Measurements from ENCODE around the gene RPL5. TPM values are rescaled to one million over a fixed set of nuclear protein-coding genes. Genes with fewer than 3 reads are reported as not detected.

Gene RPL5
- total RNA-seq, 1 experiment from 2014 or later = 1,480 TPM

DNA sequence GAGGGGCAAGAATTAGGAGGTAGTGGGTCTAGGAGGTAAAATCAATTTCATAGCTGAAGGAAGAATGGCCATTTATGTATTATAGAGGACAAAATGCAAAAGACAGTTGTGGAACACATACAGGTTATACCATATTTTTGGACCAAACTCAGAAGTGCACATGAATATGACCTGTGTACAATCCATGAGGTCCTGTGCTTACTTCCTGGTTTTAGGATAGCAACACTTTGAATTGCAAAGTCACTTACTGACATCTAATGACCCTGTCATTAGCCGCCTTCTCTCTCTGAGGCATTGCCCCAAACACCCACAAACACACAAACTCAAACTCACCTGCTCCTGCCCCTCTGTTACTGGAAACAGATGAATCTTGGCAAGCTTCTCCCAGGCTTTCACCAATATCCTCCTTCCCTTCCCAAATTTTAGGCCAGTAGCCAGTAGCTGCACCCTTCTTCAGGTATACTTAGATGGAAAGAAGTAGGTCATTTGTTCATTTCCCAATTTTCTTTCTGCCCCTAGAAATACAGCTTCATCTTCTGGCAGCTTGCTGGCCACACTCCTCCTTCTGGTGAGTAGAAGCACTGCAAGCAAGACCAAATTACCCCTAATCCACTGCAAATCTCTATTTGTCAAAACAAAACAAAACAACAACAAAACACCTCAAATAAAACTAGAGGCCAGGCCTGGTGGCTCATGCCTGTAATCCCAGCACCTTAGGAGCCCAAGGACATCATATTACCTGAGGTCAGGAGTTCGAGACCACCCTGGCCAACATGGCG is 13.7 kb upstream of the RPL5 start:
- no peak overlapping the region for H3K9ac ChIP-seq (ENCODE audit: low read length)
- no peak overlapping the region for H3K4me3 ChIP-seq (replicated peaks in 1 of 2; ENCODE audit: low read depth in 1 of 2, low read length in 2 of 2)
- CTCF ChIA-PET = interaction anchor here (0.6 to 3.8 kb wide), 12 partner anchors 9 to 822 kb away, joined by 3 to 38 read pairs (median 6); partner anchors contain the start of genes EVI5 and RPL5
- H3K9me2 ChIP-seq (ENCODE audit: insufficient read depth) = 0 out of 2 replicates have a peak, but pooled peaks cover 2% of the 10 kb centered on the region
- no peak overlapping the region for H3K27ac ChIP-seq (ENCODE audit: low read depth, low read length)
- ATAC-seq (peak; percentile 79), DNase-seq (ENCODE audit: low read depth, low spot score) (peak; percentile 36)
- POLR2A ChIA-PET = interaction anchor here (3.1 kb wide), 1 partner anchor 14 kb away, joined by 11 read pairs; the partner anchor contains the start of gene RPL5
- RAD21 ChIA-PET (ENCODE audit: low non-redundant PET in 1 of 2, low total read pairs in 2 of 2, uncharacterized antibody in 2 of 2, unreplicated experiment in 2 of 2) = interaction anchor here (0.9 to 1.5 kb wide), 4 partner anchors 69 to 508 kb away, joined by 3 to 8 read pairs (median 6); no protein-coding TSS in a partner anchor
- H2AFZ ChIP-seq (ENCODE audit: low read depth, low read length, poor library complexity, severe bottlenecking) = peak overlapping the region; percentile 85
- H4K20me1 ChIP-seq (ENCODE audit: insufficient read depth) = no peaks in the 10 kb centered on the region
- H3K4me2 ChIP-seq (ENCODE audit: low read length) = no peak overlapping the region
- no peaks in the 10 kb centered on the region for H3K79me2 ChIP-seq (ENCODE audit: insufficient read depth, low read length)
- H3K4me1 ChIP-seq (ENCODE audit: control insufficient read depth in 1 of 2, insufficient read depth in 2 of 2, low read length in 2 of 2) = peaks cover 0 to 15% of the 10 kb centered on the region in 2 experiments; a peak in 1 of 4 replicates
- intact Hi-C loops (cut with micrococcal nuclease) = loop anchor here (1.0 to 5.0 kb wide), 3 partner anchors 69 to 821 kb away; no protein-coding TSS in a partner anchor
- no peaks in the 10 kb centered on the region for H3K27me3 ChIP-seq (ENCODE audit: insufficient read depth, low read length)
- H3K36me3 ChIP-seq (ENCODE audit: control insufficient read depth in 1 of 2, insufficient read depth in 2 of 2, low read length in 2 of 2) = no peaks in the 10 kb centered on the region
- no TSS peak for BruUV-seq (replicated peaks)
- TF ChIP-seq, protein P1, sequence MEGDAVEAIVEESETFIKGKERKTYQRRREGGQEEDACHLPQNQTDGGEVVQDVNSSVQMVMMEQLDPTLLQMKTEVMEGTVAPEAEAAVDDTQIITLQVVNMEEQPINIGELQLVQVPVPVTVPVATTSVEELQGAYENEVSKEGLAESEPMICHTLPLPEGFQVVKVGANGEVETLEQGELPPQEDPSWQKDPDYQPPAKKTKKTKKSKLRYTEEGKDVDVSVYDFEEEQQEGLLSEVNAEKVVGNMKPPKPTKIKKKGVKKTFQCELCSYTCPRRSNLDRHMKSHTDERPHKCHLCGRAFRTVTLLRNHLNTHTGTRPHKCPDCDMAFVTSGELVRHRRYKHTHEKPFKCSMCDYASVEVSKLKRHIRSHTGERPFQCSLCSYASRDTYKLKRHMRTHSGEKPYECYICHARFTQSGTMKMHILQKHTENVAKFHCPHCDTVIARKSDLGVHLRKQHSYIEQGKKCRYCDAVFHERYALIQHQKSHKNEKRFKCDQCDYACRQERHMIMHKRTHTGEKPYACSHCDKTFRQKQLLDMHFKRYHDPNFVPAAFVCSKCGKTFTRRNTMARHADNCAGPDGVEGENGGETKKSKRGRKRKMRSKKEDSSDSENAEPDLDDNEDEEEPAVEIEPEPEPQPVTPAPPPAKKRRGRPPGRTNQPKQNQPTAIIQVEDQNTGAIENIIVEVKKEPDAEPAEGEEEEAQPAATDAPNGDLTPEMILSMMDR (IDR thresholded peaks at IDR 0.05 in 2 of 3, conservative IDR thresholded peaks at IDR 0.05 in 1 of 3; ENCODE audit: borderline replicate concordance in 1 of 3, insufficient read depth in 1 of 3, low read depth in 2 of 3, low read length in 2 of 3) = peak; percentile 63 to 78 (median 73)
- TF ChIP-seq RAD21 (IDR thresholded peaks at IDR 0.05; ENCODE audit: low read depth) (peak; percentile 61), POLR2A (IDR thresholded peaks at IDR 0.05; ENCODE audit: borderline replicate concordance, extremely low read depth, insufficient read depth, insufficient read length) (no peak)
- H3K9me3 ChIP-seq (ENCODE audit: control insufficient read depth in 1 of 2, insufficient read depth in 1 of 2, low read depth in 1 of 2, low read length in 2 of 2) = no peaks in the 10 kb centered on the region

DNA sequence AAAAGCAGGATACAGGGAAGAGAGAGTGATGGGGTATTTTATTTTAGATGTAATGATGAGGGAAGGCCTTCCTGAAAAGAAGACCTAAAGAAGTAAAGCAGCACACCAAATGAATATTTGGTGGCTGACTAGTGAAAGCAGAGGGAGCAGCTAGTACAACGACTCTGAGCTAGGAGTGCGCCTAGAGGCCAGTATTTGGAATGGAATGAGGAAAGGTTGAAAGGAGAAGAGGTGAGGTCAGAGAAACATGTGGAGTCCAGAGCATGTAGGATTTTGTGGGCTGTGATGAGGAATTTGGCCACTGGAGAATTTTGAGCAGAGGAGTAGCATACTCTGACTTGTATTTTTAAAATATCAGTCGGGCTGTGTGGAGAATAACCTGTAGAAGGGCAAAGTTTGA is 11.8 kb upstream of the RPL5 start:
- 0 out of 2 replicates have a peak, but pooled peaks have one; percentile 50 for ATAC-seq
- no peaks in the 10 kb centered on the region for H4K20me1 ChIP-seq (ENCODE audit: insufficient read depth)
- no peaks in the 10 kb centered on the region for H3K9me3 ChIP-seq (ENCODE audit: control insufficient read depth in 1 of 2, insufficient read depth in 1 of 2, low read depth in 1 of 2, low read length in 2 of 2)
- TF ChIP-seq POLR2AphosphoS5 (IDR thresholded peaks at IDR 0.05; ENCODE audit: low read depth, low read length) (no peak), RAD21 (IDR thresholded peaks at IDR 0.05; ENCODE audit: low read depth) (no peak), EGR1 (IDR thresholded peaks at IDR 0.05; ENCODE audit: low read depth) (no peak), CBX3 (IDR thresholded peaks at IDR 0.05; ENCODE audit: low read depth) (no peak), EZH2 (IDR thresholded peaks at IDR 0.05) (no peak), SIN3A (IDR thresholded peaks at IDR 0.05; ENCODE audit: low read depth) (no peak), SP1 (IDR thresholded peaks at IDR 0.05; ENCODE audit: low read depth) (no peak), FOSL1 (IDR thresholded peaks at IDR 0.05; ENCODE audit: low read depth) (no peak), JUND (IDR thresholded peaks at IDR 0.05) (no peak), EZH2phosphoT487 (IDR thresholded peaks at IDR 0.05; ENCODE audit: borderline replicate concordance) (no peak)
- TF ChIP-seq, protein P2, sequence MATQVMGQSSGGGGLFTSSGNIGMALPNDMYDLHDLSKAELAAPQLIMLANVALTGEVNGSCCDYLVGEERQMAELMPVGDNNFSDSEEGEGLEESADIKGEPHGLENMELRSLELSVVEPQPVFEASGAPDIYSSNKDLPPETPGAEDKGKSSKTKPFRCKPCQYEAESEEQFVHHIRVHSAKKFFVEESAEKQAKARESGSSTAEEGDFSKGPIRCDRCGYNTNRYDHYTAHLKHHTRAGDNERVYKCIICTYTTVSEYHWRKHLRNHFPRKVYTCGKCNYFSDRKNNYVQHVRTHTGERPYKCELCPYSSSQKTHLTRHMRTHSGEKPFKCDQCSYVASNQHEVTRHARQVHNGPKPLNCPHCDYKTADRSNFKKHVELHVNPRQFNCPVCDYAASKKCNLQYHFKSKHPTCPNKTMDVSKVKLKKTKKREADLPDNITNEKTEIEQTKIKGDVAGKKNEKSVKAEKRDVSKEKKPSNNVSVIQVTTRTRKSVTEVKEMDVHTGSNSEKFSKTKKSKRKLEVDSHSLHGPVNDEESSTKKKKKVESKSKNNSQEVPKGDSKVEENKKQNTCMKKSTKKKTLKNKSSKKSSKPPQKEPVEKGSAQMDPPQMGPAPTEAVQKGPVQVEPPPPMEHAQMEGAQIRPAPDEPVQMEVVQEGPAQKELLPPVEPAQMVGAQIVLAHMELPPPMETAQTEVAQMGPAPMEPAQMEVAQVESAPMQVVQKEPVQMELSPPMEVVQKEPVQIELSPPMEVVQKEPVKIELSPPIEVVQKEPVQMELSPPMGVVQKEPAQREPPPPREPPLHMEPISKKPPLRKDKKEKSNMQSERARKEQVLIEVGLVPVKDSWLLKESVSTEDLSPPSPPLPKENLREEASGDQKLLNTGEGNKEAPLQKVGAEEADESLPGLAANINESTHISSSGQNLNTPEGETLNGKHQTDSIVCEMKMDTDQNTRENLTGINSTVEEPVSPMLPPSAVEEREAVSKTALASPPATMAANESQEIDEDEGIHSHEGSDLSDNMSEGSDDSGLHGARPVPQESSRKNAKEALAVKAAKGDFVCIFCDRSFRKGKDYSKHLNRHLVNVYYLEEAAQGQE (IDR thresholded peaks at IDR 0.05; ENCODE audit: low read depth) = no peak
- TF ChIP-seq, protein P3, sequence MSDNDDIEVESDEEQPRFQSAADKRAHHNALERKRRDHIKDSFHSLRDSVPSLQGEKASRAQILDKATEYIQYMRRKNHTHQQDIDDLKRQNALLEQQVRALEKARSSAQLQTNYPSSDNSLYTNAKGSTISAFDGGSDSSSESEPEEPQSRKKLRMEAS (IDR thresholded peaks at IDR 0.05) = no peak
- no peak overlapping the region for H2AFZ ChIP-seq (ENCODE audit: low read depth, low read length, poor library complexity, severe bottlenecking)
- H3K4me2 ChIP-seq (ENCODE audit: low read length) = no peak overlapping the region
- H3K79me2 ChIP-seq (ENCODE audit: insufficient read depth, low read length) = no peaks in the 10 kb centered on the region
- ChIA-PET RAD21 (ENCODE audit: low non-redundant PET in 1 of 2, low total read pairs in 2 of 2, uncharacterized antibody in 2 of 2, unreplicated experiment in 2 of 2) (no interaction called here), CTCF (interaction anchor here (1.3 to 3.2 kb wide), 2 partner anchors 12 to 15 kb away, joined by 3 to 18 read pairs; partner anchors contain the start of gene RPL5), POLR2A (interaction anchor here (3.1 kb wide), 1 partner anchor 12 kb away, joined by 11 read pairs; the partner anchor contains the start of gene RPL5)
- BruUV-seq (replicated peaks) = no TSS peak
- H3K36me3 ChIP-seq (ENCODE audit: control insufficient read depth in 1 of 2, insufficient read depth in 2 of 2, low read length in 2 of 2) = no peaks in the 10 kb centered on the region
- H3K4me1 ChIP-seq (ENCODE audit: control insufficient read depth in 1 of 2, insufficient read depth in 2 of 2, low read length in 2 of 2) = peaks cover 0 to 15% of the 10 kb centered on the region in 2 experiments; a peak in 1 of 4 replicates
- no peak overlapping the region for H3K4me3 ChIP-seq (replicated peaks in 1 of 2; ENCODE audit: low read depth in 1 of 2, low read length in 2 of 2)
- 0 out of 2 replicates have a peak, but pooled peaks cover 2% of the 10 kb centered on the region for H3K9me2 ChIP-seq (ENCODE audit: insufficient read depth)
- intact Hi-C loops (cut with micrococcal nuclease) = no loop called here
- H3K27ac ChIP-seq (ENCODE audit: low read depth, low read length) = no peak overlapping the region
- DNase-seq (ENCODE audit: low read depth, low spot score) = no peak
- H3K27me3 ChIP-seq (ENCODE audit: insufficient read depth, low read length) = no peaks in the 10 kb centered on the region
- H3K9ac ChIP-seq (ENCODE audit: low read length) = no peak overlapping the region

Data from HCT116 (cell line).